Astrocyte of the cerebellum (primary cell): ENCODE data around the gene COMMD3.

ENCODE experiments used
- DNase-seq: peaks from one replicate; pipeline ENCODE4 v3.0.0-alpha.2; 2011; ENCODE audit warnings: low read depth
- H3K4me3 ChIP-seq: 2 replicates; pipeline ENCODE4 v1.5.1; 2011; ENCODE audit warnings: mild to moderate bottlenecking, low read depth, low read length, moderate library complexity
- in situ Hi-C: cut with HindIII; loops from 2 replicates; pipeline ENCODE4 v1.10.0; 2017; ENCODE audit warnings: low sequenced_read_pairs
- TF ChIP-seq, protein P1 (sequence below): IDR thresholded peaks from 2 replicates; pipeline ENCODE4 v1.5.1; 2012; ENCODE audit warnings: low read length, low read depth, moderate library complexity, mild to moderate bottlenecking; ENCODE audit errors: missing control alignments

Gene COMMD3

DNA sequence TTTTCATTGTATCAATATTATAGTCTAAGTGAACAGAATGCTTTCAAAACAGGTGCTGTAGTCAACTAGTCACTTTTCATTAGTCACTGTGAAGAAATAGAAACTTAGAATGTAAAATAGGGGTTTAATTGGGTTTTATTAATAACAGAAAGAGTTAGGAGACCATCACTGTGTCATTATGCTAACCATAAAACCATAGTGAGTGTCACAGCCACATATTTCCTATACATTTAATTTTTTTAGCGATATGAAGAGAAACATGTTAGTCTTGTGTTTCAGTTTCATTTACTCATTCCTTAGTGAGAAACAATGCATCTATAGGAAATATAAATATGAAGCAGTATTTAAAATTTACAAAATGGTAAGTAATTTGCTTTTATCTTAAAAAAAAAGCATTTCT is 51.3 kb downstream of the COMMD3 start:
- no peak for DNase-seq
- in situ Hi-C loops, result no loop called here
- TF ChIP-seq, protein P1, sequence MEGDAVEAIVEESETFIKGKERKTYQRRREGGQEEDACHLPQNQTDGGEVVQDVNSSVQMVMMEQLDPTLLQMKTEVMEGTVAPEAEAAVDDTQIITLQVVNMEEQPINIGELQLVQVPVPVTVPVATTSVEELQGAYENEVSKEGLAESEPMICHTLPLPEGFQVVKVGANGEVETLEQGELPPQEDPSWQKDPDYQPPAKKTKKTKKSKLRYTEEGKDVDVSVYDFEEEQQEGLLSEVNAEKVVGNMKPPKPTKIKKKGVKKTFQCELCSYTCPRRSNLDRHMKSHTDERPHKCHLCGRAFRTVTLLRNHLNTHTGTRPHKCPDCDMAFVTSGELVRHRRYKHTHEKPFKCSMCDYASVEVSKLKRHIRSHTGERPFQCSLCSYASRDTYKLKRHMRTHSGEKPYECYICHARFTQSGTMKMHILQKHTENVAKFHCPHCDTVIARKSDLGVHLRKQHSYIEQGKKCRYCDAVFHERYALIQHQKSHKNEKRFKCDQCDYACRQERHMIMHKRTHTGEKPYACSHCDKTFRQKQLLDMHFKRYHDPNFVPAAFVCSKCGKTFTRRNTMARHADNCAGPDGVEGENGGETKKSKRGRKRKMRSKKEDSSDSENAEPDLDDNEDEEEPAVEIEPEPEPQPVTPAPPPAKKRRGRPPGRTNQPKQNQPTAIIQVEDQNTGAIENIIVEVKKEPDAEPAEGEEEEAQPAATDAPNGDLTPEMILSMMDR, result no peak
- no peak overlapping the region for H3K4me3 ChIP-seq

DNA sequence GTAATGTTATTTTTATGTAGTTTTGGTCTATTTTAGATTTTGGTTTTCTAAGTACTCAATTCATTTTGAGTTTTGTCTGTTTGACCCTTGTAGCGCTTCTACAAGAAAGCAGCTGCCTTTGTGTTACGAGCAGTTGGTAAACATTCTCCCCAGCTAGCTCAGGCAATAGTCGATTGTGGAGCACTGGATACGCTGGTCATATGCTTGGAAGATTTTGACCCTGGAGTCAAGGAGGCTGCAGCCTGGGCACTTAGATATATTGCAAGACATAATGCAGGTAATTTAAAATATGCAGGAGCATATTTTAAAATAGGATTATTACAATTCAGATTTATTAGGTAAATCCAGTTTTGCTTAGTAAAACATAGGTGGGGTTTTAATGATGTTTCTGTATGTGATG is 52.2 kb downstream of the COMMD3 start:
- H3K4me3 ChIP-seq, result no peak overlapping the region
- DNase-seq, result no peak
- TF ChIP-seq, protein P1, result no peak
- in situ Hi-C loops, result no loop called here

DNA sequence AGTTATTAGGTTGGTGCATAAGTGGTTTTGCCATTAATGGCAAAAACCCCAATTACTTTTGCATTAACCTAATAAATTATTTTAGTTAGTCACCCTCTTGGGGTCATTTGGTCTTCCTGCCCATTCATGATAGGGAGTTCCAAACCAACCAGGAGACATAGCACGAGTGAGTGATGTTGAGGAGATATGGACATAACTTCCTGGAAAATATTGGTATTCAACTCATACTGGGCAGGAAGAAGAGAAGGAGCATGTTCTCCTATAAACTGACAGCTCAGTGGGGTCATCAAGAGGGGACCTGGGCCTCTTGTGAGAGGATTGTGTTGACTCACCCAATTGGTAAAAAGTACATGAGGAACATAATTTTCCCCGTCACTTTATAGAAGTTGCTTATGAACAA is 52.8 kb downstream of the COMMD3 start:
- TF ChIP-seq, protein P1, result no peak
- in situ Hi-C loops, result no loop called here
- no peak for DNase-seq
- H3K4me3 ChIP-seq, result no peak overlapping the region

DNA sequence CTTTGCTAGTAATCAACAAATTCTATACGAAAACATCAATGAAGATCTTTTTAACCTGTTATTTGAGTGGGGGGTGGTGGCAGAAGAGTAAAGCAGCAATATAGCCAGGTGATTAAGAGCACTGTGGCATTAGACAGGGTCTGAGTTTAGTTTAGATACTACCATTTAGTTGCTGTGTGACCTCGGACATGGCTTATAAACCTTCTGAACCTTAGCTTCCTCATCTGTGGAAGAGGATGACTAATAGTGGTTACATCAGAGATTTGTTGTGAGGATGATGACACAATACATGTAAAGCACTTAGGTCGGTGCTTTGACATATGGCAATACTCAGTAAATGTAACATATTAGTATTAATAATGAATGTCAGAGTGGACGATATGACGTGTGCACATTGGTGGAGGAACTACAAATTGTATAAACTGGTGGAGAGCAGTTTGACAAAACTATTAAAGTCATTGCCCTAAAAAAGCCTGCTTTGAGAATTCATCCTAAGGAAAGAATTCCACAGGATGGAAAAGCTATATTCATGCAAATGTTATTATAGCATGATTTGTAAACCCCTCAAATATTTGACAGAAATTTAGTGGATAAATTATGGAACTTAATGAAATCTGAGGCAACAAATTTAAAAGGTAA is 53.4 kb downstream of the COMMD3 start:
- in situ Hi-C loops, result no loop called here
- no peak overlapping the region for H3K4me3 ChIP-seq
- TF ChIP-seq, protein P1, result no peak
- DNase-seq, result no peak
